ENCODE results near the gene SV2B. TPM values are rescaled to one million over a fixed set of nuclear protein-coding genes. Genes with fewer than 3 reads are reported as not detected.

Gene SV2B
- total and polyA plus RNA-seq, 9 of the 15 experiments (the other 6 are each of a cell fraction or from before 2014, with no cell fraction given), result 0.01 to 0.25 (median 0.11) TPM

DNA sequence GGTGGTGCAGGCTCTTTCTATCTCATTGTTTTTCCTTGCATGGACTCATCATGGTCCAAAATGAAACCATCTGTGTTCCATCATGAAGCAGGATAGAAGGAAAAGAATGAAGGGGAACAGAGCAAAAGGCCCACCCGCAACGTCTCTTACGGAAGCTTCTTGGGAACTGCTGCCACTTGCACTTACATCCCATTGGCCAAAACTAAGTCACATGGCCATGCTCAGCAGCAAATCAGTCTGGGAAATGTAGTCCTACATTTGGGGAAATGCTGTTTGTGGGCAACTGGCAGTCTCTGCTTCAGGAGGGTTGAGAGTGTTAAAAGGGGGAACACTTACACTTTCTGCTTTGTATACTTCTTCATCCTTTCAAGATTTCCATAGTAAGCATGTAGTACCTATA lies 191.6 kb downstream of the SV2B start (continued):
- TF ChIP-seq ZNF780A (CRISPR knock-in tag; IDR thresholded peaks at IDR 0.05) (no peak), XRCC5 (IDR thresholded peaks at IDR 0.05; ENCODE audit: low read depth, low read length) (no peak), MAFF (IDR thresholded peaks at IDR 0.05; ENCODE audit: low read length) (peak; percentile 5; the same call in 1 of the 2 replicates), CREBBP (IDR thresholded peaks at IDR 0.05; ENCODE audit: low read depth, low read length) (no peak), MAFK (IDR thresholded peaks at IDR 0.05; ENCODE audit: low read length) (no peak), ESRRA (IDR thresholded peaks at IDR 0.05; ENCODE audit: borderline replicate concordance, low read depth) (no peak), TARDBP (IDR thresholded peaks at IDR 0.05) (no peak), SRF (CRISPR knock-in tag; IDR thresholded peaks at IDR 0.05) (no peak)
- TF ChIP-seq, protein P1, sequence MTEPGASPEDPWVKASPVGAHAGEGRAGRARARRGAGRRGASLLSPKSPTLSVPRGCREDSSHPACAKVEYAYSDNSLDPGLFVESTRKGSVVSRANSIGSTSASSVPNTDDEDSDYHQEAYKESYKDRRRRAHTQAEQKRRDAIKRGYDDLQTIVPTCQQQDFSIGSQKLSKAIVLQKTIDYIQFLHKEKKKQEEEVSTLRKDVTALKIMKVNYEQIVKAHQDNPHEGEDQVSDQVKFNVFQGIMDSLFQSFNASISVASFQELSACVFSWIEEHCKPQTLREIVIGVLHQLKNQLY (CRISPR knock-in tag; conservative IDR thresholded peaks at IDR 0.05), result no peak
- TF ChIP-seq, protein P2, sequence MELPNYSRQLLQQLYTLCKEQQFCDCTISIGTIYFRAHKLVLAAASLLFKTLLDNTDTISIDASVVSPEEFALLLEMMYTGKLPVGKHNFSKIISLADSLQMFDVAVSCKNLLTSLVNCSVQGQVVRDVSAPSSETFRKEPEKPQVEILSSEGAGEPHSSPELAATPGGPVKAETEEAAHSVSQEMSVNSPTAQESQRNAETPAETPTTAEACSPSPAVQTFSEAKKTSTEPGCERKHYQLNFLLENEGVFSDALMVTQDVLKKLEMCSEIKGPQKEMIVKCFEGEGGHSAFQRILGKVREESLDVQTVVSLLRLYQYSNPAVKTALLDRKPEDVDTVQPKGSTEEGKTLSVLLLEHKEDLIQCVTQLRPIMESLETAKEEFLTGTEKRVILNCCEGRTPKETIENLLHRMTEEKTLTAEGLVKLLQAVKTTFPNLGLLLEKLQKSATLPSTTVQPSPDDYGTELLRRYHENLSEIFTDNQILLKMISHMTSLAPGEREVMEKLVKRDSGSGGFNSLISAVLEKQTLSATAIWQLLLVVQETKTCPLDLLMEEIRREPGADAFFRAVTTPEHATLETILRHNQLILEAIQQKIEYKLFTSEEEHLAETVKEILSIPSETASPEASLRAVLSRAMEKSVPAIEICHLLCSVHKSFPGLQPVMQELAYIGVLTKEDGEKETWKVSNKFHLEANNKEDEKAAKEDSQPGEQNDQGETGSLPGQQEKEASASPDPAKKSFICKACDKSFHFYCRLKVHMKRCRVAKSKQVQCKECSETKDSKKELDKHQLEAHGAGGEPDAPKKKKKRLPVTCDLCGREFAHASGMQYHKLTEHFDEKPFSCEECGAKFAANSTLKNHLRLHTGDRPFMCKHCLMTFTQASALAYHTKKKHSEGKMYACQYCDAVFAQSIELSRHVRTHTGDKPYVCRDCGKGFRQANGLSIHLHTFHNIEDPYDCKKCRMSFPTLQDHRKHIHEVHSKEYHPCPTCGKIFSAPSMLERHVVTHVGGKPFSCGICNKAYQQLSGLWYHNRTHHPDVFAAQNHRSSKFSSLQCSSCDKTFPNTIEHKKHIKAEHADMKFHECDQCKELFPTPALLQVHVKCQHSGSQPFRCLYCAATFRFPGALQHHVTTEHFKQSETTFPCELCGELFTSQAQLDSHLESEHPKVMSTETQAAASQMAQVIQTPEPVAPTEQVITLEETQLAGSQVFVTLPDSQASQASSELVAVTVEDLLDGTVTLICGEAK (IDR thresholded peaks at IDR 0.05), result peak; percentile 67
- TF ChIP-seq, protein P2 (CRISPR knock-in tag; IDR thresholded peaks at IDR 0.05), result no peak
- TF ChIP-seq, protein P3, sequence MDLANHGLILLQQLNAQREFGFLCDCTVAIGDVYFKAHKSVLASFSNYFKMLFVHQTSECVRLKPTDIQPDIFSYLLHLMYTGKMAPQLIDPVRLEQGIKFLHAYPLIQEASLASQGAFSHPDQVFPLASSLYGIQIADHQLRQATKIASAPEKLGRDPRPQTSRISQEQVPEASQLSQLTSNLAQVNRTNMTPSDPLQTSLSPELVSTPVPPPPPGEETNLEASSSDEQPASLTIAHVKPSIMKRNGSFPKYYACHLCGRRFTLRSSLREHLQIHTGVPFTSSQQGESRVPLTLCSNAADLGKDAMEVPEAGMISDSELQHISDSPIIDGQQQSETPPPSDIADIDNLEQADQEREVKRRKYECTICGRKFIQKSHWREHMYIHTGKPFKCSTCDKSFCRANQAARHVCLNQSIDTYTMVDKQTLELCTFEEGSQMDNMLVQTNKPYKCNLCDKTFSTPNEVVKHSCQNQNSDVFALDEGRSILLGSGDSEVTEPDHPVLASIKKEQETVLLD (IDR thresholded peaks at IDR 0.05), result no peak
- TF ChIP-seq, protein P4, sequence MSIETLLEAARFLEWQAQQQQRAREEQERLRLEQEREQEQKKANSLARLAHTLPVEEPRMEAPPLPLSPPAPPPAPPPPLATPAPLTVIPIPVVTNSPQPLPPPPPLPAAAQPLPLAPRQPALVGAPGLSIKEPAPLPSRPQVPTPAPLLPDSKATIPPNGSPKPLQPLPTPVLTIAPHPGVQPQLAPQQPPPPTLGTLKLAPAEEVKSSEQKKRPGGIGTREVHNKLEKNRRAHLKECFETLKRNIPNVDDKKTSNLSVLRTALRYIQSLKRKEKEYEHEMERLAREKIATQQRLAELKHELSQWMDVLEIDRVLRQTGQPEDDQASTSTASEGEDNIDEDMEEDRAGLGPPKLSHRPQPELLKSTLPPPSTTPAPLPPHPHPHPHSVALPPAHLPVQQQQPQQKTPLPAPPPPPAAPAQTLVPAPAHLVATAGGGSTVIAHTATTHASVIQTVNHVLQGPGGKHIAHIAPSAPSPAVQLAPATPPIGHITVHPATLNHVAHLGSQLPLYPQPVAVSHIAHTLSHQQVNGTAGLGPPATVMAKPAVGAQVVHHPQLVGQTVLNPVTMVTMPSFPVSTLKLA (conservative IDR thresholded peaks at IDR 0.05), result 0 out of 4 replicates have a peak, but pooled peaks of 1 of the 2 experiments have one; percentile 4
- TF ChIP-seq, protein P5, sequence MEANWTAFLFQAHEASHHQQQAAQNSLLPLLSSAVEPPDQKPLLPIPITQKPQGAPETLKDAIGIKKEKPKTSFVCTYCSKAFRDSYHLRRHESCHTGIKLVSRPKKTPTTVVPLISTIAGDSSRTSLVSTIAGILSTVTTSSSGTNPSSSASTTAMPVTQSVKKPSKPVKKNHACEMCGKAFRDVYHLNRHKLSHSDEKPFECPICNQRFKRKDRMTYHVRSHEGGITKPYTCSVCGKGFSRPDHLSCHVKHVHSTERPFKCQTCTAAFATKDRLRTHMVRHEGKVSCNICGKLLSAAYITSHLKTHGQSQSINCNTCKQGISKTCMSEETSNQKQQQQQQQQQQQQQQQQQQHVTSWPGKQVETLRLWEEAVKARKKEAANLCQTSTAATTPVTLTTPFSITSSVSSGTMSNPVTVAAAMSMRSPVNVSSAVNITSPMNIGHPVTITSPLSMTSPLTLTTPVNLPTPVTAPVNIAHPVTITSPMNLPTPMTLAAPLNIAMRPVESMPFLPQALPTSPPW (CRISPR knock-in tag; IDR thresholded peaks at IDR 0.05), result peak; percentile 26; the same call in 1 of the 2 replicates

Measured in K562 (cell line).